GM23248 (cell line): ENCODE measurements around the gene PADI2. TPM values are rescaled to one million over a fixed set of nuclear protein-coding genes. Genes with fewer than 3 reads are reported as not detected.
A peak's percentile ranks its signal among the peaks of the same experiment; 100 is the strongest.

ENCODE experiments used
- DNase-seq: peaks from one replicate; pipeline ENCODE4 v3.0.0-alpha.2; 2015
- H2AFZ ChIP-seq: fragments of 200-600 bp; sonication (generic); 2 replicates; pipeline ENCODE4 v1.6.1; 2016; ENCODE audit warnings: antibody characterized with exemption
- H3F3A ChIP-seq: fragments of 200-600 bp; sonication (generic); 2 replicates; pipeline ENCODE4 v1.6.1; 2016; ENCODE audit warnings: mild to moderate bottlenecking, antibody characterized with exemption, mixed run types; ENCODE audit not compliant: insufficient read depth
- H3K27ac ChIP-seq: fragments of 200-600 bp; sonication (generic); 2 replicates; pipeline ENCODE4 v1.5.1; 2016; ENCODE audit warnings: mild to moderate bottlenecking
- H3K27me3 ChIP-seq: fragments of 200-600 bp; sonication (generic); replicated peaks from 2 replicates; pipeline ENCODE4 v1.6.1; 2016; ENCODE audit warnings: mild to moderate bottlenecking; ENCODE audit not compliant: insufficient read depth
- H3K36me3 ChIP-seq: fragments of 200-600 bp; sonication (generic); 2 replicates; pipeline ENCODE4 v1.6.1; 2016; ENCODE audit warnings: low read depth, mild to moderate bottlenecking
- H3K4me1 ChIP-seq: fragments of 200-600 bp; sonication (generic); 2 replicates; pipeline ENCODE4 v1.6.1; 2016; ENCODE audit warnings: mild to moderate bottlenecking; ENCODE audit not compliant: insufficient read depth
- H3K4me2 ChIP-seq: fragments of 200-600 bp; sonication (generic); one replicate; pipeline ENCODE4 v1.6.1; 2016; ENCODE audit warnings: mild to moderate bottlenecking; ENCODE audit not compliant: unreplicated experiment
- H3K4me3 ChIP-seq: fragments of 200-600 bp; sonication (generic); 2 replicates; pipeline ENCODE4 v1.5.1; 2016; ENCODE audit warnings: mild to moderate bottlenecking
- H3K79me2 ChIP-seq: fragments of 200-600 bp; sonication (generic); 2 replicates; pipeline ENCODE4 v1.6.1; 2016; ENCODE audit warnings: mild to moderate bottlenecking; ENCODE audit not compliant: insufficient read depth
- H3K9ac ChIP-seq: fragments of 200-600 bp; sonication (generic); 2 replicates; pipeline ENCODE4 v1.6.1; 2016; ENCODE audit warnings: mild to moderate bottlenecking
- H3K9me2 ChIP-seq: fragments of 200-600 bp; sonication (generic); 2 replicates; pipeline ENCODE4 v1.6.1; 2016; ENCODE audit warnings: mixed run types, mild to moderate bottlenecking, moderate library complexity; ENCODE audit not compliant: insufficient read depth
- H3K9me3 ChIP-seq: fragments of 200-600 bp; sonication (generic); one replicate; pipeline ENCODE4 v1.6.1; 2017; ENCODE audit warnings: low read depth
- H4K20me1 ChIP-seq: fragments of 200-600 bp; sonication (generic); 2 replicates; pipeline ENCODE4 v1.6.0; 2016; ENCODE audit not compliant: insufficient read depth
- EZH2 ChIP-seq: fragments of 200-600 bp; sonication (generic); IDR thresholded peaks from 2 replicates; pipeline ENCODE4 v1.6.1; 2018; ENCODE audit warnings: antibody characterized with exemption, mild to moderate bottlenecking; ENCODE audit not compliant: insufficient read depth, poor library complexity, severe bottlenecking
- EZH2phosphoT487 ChIP-seq: fragments of 200-600 bp; sonication (generic); IDR thresholded peaks from 2 replicates; pipeline ENCODE4 v1.6.1; 2018; ENCODE audit warnings: antibody characterized with exemption, moderate library complexity, mild to moderate bottlenecking, low read depth; ENCODE audit not compliant: insufficient read depth
- WGBS, 2 experiments: methylation state at CpG; one replicate each; pipeline ENCODE4 v1.1.6; 2015 to 2017; ENCODE audit warnings: low lambda C conversion rate in 2 of 2, low coverage in 1 of 2; ENCODE audit errors: missing lambda C conversion rate in 2 of 2; 5-methylcytosine and 5-hydroxymethylcytosine counted together
- in situ Hi-C: fragments of 300-500 bp; cut with MboI; formaldehyde crosslinking; loops from 2 replicates; pipeline ENCODE4 v1.15.0; 2020
- polyA plus RNA-seq: library from polyadenylated mRNA; unstranded; fragments of >200 nt; fragmentation: Nextera tagmentation; extraction: Ambion mirVana; gene quantifications from 2 replicates; pipeline ENCODE4 v1.2.1, GENCODE V29; 2016
- total RNA-seq: library from RNA; depleted of rRNA; stranded (reverse); fragments of >200 nt; shearing (Covaris generic); gene quantifications from 2 replicates; pipeline ENCODE4 v1.2.3, GENCODE V29; 2014

The PADI2 gene
- total and polyA plus RNA-seq, 2 experiments from 2014 or later = 0.11 to 0.22 TPM

- no peak overlapping the region for H3K9ac ChIP-seq
- TF ChIP-seq EZH2 (no peak), EZH2phosphoT487 (no peak)
- peak; percentile 50 for DNase-seq
- no peak overlapping the region for H3K4me3 ChIP-seq
- no peaks in the 10 kb centered on the region for H3K36me3 ChIP-seq
- in situ Hi-C loops = no loop called here
- no peaks in the 10 kb centered on the region for H3K4me1 ChIP-seq
- no peaks in the 10 kb centered on the region for H3K9me2 ChIP-seq
- H3K27me3 ChIP-seq = peaks cover 31% of the 10 kb centered on the region
- no peaks in the 10 kb centered on the region for H3K79me2 ChIP-seq
- WGBS, 2 experiments = 40 to 46% methylated on average over 13 of the region's 13 CpGs
- H3K4me2 ChIP-seq = no peak overlapping the region
- no peaks in the 10 kb centered on the region for H4K20me1 ChIP-seq
- H3K9me3 ChIP-seq = no peaks in the 10 kb centered on the region
- H2AFZ ChIP-seq = no peak overlapping the region
- no peaks in the 10 kb centered on the region for H3F3A ChIP-seq
- H3K27ac ChIP-seq = no peak overlapping the region
Observed at GRCh38 chr1:17098446-17099317, 20.6 kb downstream of the PADI2 start.

DNA sequence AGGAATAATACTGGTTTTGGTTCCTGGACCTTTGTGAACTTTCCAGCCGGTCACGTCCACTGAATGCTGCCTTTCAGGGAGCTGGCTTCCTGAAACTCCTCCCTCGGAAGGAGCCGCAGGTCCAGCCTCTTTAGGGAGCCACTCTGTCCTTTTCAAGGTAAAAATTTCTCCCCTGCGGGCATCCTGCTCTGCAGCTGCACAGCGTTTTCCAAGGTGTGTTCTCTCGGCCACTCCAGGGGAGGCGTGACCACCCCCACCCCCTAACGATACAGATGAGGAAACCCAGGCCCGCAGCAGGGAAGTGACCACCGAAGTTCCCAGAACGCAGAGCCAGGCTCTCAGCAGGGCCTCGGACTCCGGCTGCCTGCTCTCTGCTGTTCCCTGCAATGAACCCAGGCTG, 21.5 kb downstream of the PADI2 start:
- H2AFZ ChIP-seq = no peak overlapping the region
- H3K4me3 ChIP-seq = no peak overlapping the region
- 33 to 55% methylated on average over 14 of the region's 14 CpGs for WGBS, 2 experiments
- TF ChIP-seq EZH2 (no peak), EZH2phosphoT487 (no peak)
- H3K36me3 ChIP-seq = no peaks in the 10 kb centered on the region
- H3K9me2 ChIP-seq = no peaks in the 10 kb centered on the region
- H3K79me2 ChIP-seq = no peaks in the 10 kb centered on the region
- DNase-seq = no peak
- no peaks in the 10 kb centered on the region for H3F3A ChIP-seq
- no peaks in the 10 kb centered on the region for H4K20me1 ChIP-seq
- H3K27me3 ChIP-seq = peaks cover 27% of the 10 kb centered on the region
- no peak overlapping the region for H3K27ac ChIP-seq
- in situ Hi-C loops = no loop called here
- no peak overlapping the region for H3K4me2 ChIP-seq
- no peaks in the 10 kb centered on the region for H3K9me3 ChIP-seq
- H3K4me1 ChIP-seq = no peaks in the 10 kb centered on the region
- H3K9ac ChIP-seq = no peak overlapping the region

GRCh38 chr1:17097147-17097546, 22.1 kb downstream of the PADI2 start:
- TF ChIP-seq EZH2phosphoT487 (no peak), EZH2 (no peak)
- peaks cover 27% of the 10 kb centered on the region for H3K27me3 ChIP-seq
- WGBS, 2 experiments = 42 to 44% methylated on average over 8 of the region's 8 CpGs
- no peak overlapping the region for H2AFZ ChIP-seq
- H3K4me3 ChIP-seq = no peak overlapping the region
- no peaks in the 10 kb centered on the region for H3K9me3 ChIP-seq
- no peak overlapping the region for H3K4me2 ChIP-seq
- H3K36me3 ChIP-seq = no peaks in the 10 kb centered on the region
- no peak for DNase-seq
- H4K20me1 ChIP-seq = no peaks in the 10 kb centered on the region
- no peak overlapping the region for H3K9ac ChIP-seq
- no peaks in the 10 kb centered on the region for H3K9me2 ChIP-seq
- H3K4me1 ChIP-seq = no peaks in the 10 kb centered on the region
- in situ Hi-C loops = no loop called here
- H3K79me2 ChIP-seq = no peaks in the 10 kb centered on the region
- no peaks in the 10 kb centered on the region for H3F3A ChIP-seq
- H3K27ac ChIP-seq = no peak overlapping the region

- Histone ChIP-seq H3K27ac (no peak overlapping the region), H3F3A (no peaks in the 10 kb centered on the region), H3K79me2 (no peaks in the 10 kb centered on the region), H3K9me2 (no peaks in the 10 kb centered on the region), H4K20me1 (no peaks in the 10 kb centered on the region), H3K9ac (no peak overlapping the region), H3K4me1 (no peaks in the 10 kb centered on the region), H3K27me3 (peaks cover 27% of the 10 kb centered on the region), H2AFZ (no peak overlapping the region), H3K9me3 (no peaks in the 10 kb centered on the region), H3K4me2 (no peak overlapping the region), H3K36me3 (no peaks in the 10 kb centered on the region), H3K4me3 (no peak overlapping the region)
- WGBS, 2 experiments = 29 to 31% methylated on average over 1 of the region's 1 CpG
- DNase-seq = no peak
- TF ChIP-seq EZH2phosphoT487 (no peak), EZH2 (no peak)
- in situ Hi-C loops = no loop called here
Observed at GRCh38 chr1:17096584-17096983, 22.7 kb downstream of the PADI2 start.
